ENCODE measurements around the gene PDZD7.

DNA sequence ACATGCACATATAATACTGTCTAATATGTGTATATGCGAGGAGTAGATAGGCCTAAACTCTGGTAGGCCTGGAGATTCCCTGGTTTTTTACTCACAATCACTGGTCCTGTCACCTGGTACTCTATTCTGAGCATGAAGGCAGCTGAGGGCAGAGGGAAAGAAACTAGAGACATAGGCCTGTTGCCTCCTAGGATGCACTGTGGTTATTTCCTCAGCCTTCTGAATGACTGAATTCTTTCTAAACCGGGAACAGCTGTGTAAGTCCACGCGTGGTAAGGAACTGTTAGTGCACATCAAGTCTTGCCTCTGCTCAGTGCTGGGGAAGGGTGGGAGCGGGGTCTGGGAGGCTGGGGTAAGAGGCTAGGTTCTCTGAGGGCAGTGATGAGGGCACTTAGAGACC is 38.5 kb upstream of the PDZD7 start:
- TF ChIP-seq GATA2 (IDR thresholded peaks at IDR 0.05; ENCODE audit: low read depth, low read length) (no peak), GATA3 (IDR thresholded peaks at IDR 0.05; ENCODE audit: low read depth, low read length) (no peak)
